GM23248 (cell line): ENCODE measurements around the gene ARL5B.

Experiments
- EZH2 ChIP-seq: fragments of 200-600 bp; sonication (generic); IDR thresholded peaks from 2 replicates; pipeline ENCODE4 v1.6.1; 2018; ENCODE audit warnings: antibody characterized with exemption, mild to moderate bottlenecking; ENCODE audit not compliant: insufficient read depth, poor library complexity, severe bottlenecking
- EZH2phosphoT487 ChIP-seq: fragments of 200-600 bp; sonication (generic); IDR thresholded peaks from 2 replicates; pipeline ENCODE4 v1.6.1; 2018; ENCODE audit warnings: antibody characterized with exemption, moderate library complexity, mild to moderate bottlenecking, low read depth; ENCODE audit not compliant: insufficient read depth

DNA sequence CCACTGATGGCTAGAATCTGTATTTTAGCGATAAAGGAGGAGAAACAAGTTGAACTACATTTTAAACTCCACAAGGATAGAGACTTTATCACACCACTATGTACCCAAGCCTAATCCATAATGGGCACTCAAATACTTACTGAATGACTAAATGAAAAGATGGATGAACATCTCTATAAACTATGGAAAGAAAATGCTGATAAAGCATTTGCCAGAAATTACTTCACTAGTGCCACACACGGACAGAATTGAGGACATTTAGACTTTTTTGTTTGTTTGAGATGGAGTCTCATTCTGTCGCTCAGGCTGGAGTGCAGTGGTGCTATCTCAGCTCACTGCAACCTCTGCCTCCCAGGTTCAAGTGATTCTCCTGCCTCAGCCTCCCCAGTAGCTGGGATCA, 6.1 kb upstream of the ARL5B start:
- TF ChIP-seq EZH2 (no peak), EZH2phosphoT487 (no peak)
